Gastrocnemius medialis (tissue), 4 donors: ENCODE measurements around the gene RASGEF1B. TPM values are rescaled to one million over a fixed set of nuclear protein-coding genes. Genes with fewer than 3 reads are reported as not detected.
"Not testable (repeated sequence)": the region's sequence is repeated elsewhere in the genome, so short reads cannot be mapped to it uniquely, and the experiment has no call there.

Experiments
- ATAC-seq, 2 donors: fragments of 150-250 bp; one replicate each; pipeline ENCODE4 v1.9.1; 2016
- DNase-seq, 2 donors: peaks; one replicate each; pipeline ENCODE4 v3.0.0-alpha.2; 2019
- H3K27ac ChIP-seq, 4 donors: fragments of 200-600 bp; sonication (generic); 1 replicate in 1 of 4; 2 replicates in 3 of 4; pipeline ENCODE4 v1.5.1; 2016 to 2018; ENCODE audit warnings: mild to moderate bottlenecking in 2 of 4, moderate library complexity in 1 of 4
- H3K27me3 ChIP-seq, 3 donors: fragments of 200-600 bp; sonication (generic) in 2 of 3; 1 replicate in 1 of 3; 2 replicates in 2 of 3; pipeline versions ENCODE4 v1.5.1 to v1.6.0; 2016 to 2019; ENCODE audit warnings: mild to moderate bottlenecking in 1 of 3, moderate library complexity in 1 of 3
- H3K36me3 ChIP-seq, 2 donors: fragments of 200-600 bp; sonication (generic) in 1 of 2; one replicate each; pipeline ENCODE4 v1.5.1; 2017 to 2018
- H3K4me1 ChIP-seq, 2 donors: fragments of 200-600 bp; sonication (generic) in 1 of 2; one replicate each; pipeline ENCODE4 v1.5.1; 2016 to 2017; ENCODE audit warnings: mild to moderate bottlenecking in 2 of 2
- H3K4me3 ChIP-seq, 4 donors: fragments of 200-600 bp; sonication (generic) in 3 of 4; 1 replicate in 1 of 4; 2 replicates in 3 of 4; pipeline ENCODE4 v1.5.1; 2016 to 2019; ENCODE audit warnings: mild to moderate bottlenecking in 2 of 4
- H3K9me3 ChIP-seq, 3 donors: fragments of 200-600 bp; sonication (generic) in 2 of 3; 1 replicate in 1 of 3; 2 replicates in 2 of 3; pipeline ENCODE4 v1.5.1; 2016 to 2019
- CTCF ChIP-seq, 5 experiments: fragments of 450-650 bp in 3 of 5; fragments of 200-600 bp in 2 of 5; sonication (generic) in 2 of 5; IDR thresholded peaks in 4 of 5; conservative IDR thresholded peaks in 1 of 5; 1 replicate in 4 of 5; 2 replicates in 1 of 5; pipeline ENCODE4 v1.5.1; 2016 to 2019; ENCODE audit warnings: antibody characterized with exemption in 5 of 5, mild to moderate bottlenecking in 3 of 5, moderate library complexity in 3 of 5
- POLR2A ChIP-seq, 2 donors: fragments of 450-650 bp; IDR thresholded peaks; one replicate each; pipeline ENCODE4 v1.6.1; 2017; ENCODE audit warnings: antibody characterized with exemption in 2 of 2, mild to moderate bottlenecking in 2 of 2, moderate library complexity in 2 of 2
- in situ Hi-C, 4 donors: fragments of 200-750 bp; cut with MboI; loops; one replicate each; pipeline versions ENCODE4 v1.15.0 to v1.8.0; 2017; ENCODE audit warnings: low sequenced_read_pairs in 4 of 4
- intact Hi-C: fragments of 100-400 bp; cut with DNase I; formaldehyde crosslinking; loops from one replicate; pipeline ENCODE4 v1.15.1; 2023; ENCODE audit warnings: low total_unique reads
- total RNA-seq, 4 donors: library from RNA; depleted of rRNA; stranded (reverse); fragments of >200 nt; gene quantifications; one replicate each; pipeline versions ENCODE4 v1.1.0 to v1.2.3, GENCODE V29; 2016

RASGEF1B gene
- total RNA-seq, 4 donors from 2014 or later: 1.9 to 6.0 (median 5.2) TPM

- DNase-seq (no peak), ATAC-seq (no peak)
- Histone ChIP-seq H3K27me3 (no peaks in the 10 kb centered on the region), H3K4me3 (no peak overlapping the region), H3K36me3 (no peaks in the 10 kb centered on the region), H3K4me1 (no peaks in the 10 kb centered on the region), H3K27ac (no peak overlapping the region), H3K9me3 (no peaks in the 10 kb centered on the region)
- TF ChIP-seq CTCF (IDR thresholded peaks at IDR 0.05 in 4 of 5, conservative IDR thresholded peaks at IDR 0.05 in 1 of 5): no peak
- TF ChIP-seq POLR2A (IDR thresholded peaks at IDR 0.05): no peak
- in situ Hi-C loops: no loop called here
- intact Hi-C loops: no loop called here
Measured at GRCh38 chr4:81486502-81486901, 14.8 kb upstream of the RASGEF1B start.

GRCh38 chr4:81485310-81485980 is 13.7 kb upstream of the RASGEF1B start:
- no peaks in the 10 kb centered on the region for H3K4me1 ChIP-seq
- in situ Hi-C loops (no loop called here), intact Hi-C loops (no loop called here)
- H3K9me3 ChIP-seq: no peaks in the 10 kb centered on the region
- no peak overlapping the region for H3K27ac ChIP-seq
- H3K27me3 ChIP-seq: no peaks in the 10 kb centered on the region
- no peak for DNase-seq
- H3K36me3 ChIP-seq: no peaks in the 10 kb centered on the region
- TF ChIP-seq CTCF (IDR thresholded peaks at IDR 0.05 in 4 of 5, conservative IDR thresholded peaks at IDR 0.05 in 1 of 5) (no peak), POLR2A (IDR thresholded peaks at IDR 0.05) (no peak)
- H3K4me3 ChIP-seq: no peak overlapping the region
- no peak for ATAC-seq

- ATAC-seq (no peak), DNase-seq (no peak)
- Histone ChIP-seq H3K27me3 (no peaks in the 10 kb centered on the region), H3K9me3 (no peaks in the 10 kb centered on the region), H3K27ac (no peak overlapping the region), H3K4me3 (no peak overlapping the region), H3K36me3 (no peaks in the 10 kb centered on the region), H3K4me1 (no peaks in the 10 kb centered on the region)
- TF ChIP-seq POLR2A (IDR thresholded peaks at IDR 0.05) (no peak), CTCF (IDR thresholded peaks at IDR 0.05 in 4 of 5, conservative IDR thresholded peaks at IDR 0.05 in 1 of 5) (no peak)
- intact Hi-C loops: no loop called here
- in situ Hi-C loops: no loop called here
Measured at GRCh38 chr4:81482326-81482725, 10.6 kb upstream of the RASGEF1B start.

- no peak overlapping the region for H3K27ac ChIP-seq
- H3K4me3 ChIP-seq: no peak overlapping the region
- no peaks in the 10 kb centered on the region for H3K27me3 ChIP-seq
- no peak for DNase-seq
- no peaks in the 10 kb centered on the region for H3K4me1 ChIP-seq
- ATAC-seq: no peak
- TF ChIP-seq POLR2A (IDR thresholded peaks at IDR 0.05): no peak
- TF ChIP-seq CTCF (IDR thresholded peaks at IDR 0.05 in 4 of 5, conservative IDR thresholded peaks at IDR 0.05 in 1 of 5): no peak
- in situ Hi-C loops: no loop called here
- intact Hi-C loops: no loop called here
- no peaks in the 10 kb centered on the region for H3K9me3 ChIP-seq
- H3K36me3 ChIP-seq: no peaks in the 10 kb centered on the region
Measured at GRCh38 chr4:81481151-81481550, 9.4 kb upstream of the RASGEF1B start.

GRCh38 chr4:81479573-81479972 is 7.9 kb upstream of the RASGEF1B start:
- not testable (repeated sequence) for H3K27me3 ChIP-seq, ATAC-seq
- intact Hi-C loops: loop anchor here (10.0 kb wide), 1 partner anchor 155 kb away; no protein-coding TSS in a partner anchor

GRCh38 chr4:81473331-81474265 is 1.9 kb upstream of the RASGEF1B start:
- H3K4me3 ChIP-seq, H3K27me3 ChIP-seq, ATAC-seq, DNase-seq, H3K27ac ChIP-seq, H3K36me3 ChIP-seq, H3K9me3 ChIP-seq: not testable (repeated sequence)
- intact Hi-C loops (loop anchor here (5.0 to 10.0 kb wide), 5 partner anchors 161 to 959 kb away; partner anchors contain the start of genes ENOPH1, HNRNPD and HNRNPDL), in situ Hi-C loops (loop anchor here in 2 of 4 donors (25.0 kb wide), 2 partner anchors 789 to 814 kb away; no protein-coding TSS in a partner anchor)
- H3K4me1 ChIP-seq: peaks cover 0 to 13% of the 10 kb centered on the region in 2 donors

More at GRCh38 chr4:81479573-81479972, 7.9 kb upstream of the RASGEF1B start:
- H3K9me3 ChIP-seq, H3K4me3 ChIP-seq, DNase-seq, H3K4me1 ChIP-seq, in situ Hi-C loops, H3K36me3 ChIP-seq, H3K27ac ChIP-seq: not testable (repeated sequence)
